Loucy (cell line): ENCODE measurements around the gene SLC16A13.
"Not testable (repeated sequence)": the region's sequence is repeated elsewhere in the genome, so short reads cannot be mapped to it uniquely, and the experiment has no call there.

ENCODE experiments used
- H2AFZ ChIP-seq: fragments of 200-600 bp; sonication (generic); 2 replicates; pipeline ENCODE4 v1.6.0; 2016; ENCODE audit warnings: antibody characterized with exemption, mild to moderate bottlenecking, low read length, moderate library complexity
- H3F3A ChIP-seq: fragments of 200-600 bp; 2 replicates; pipeline ENCODE4 v1.6.0; 2016; ENCODE audit warnings: antibody characterized with exemption, low read depth, mild to moderate bottlenecking
- H3K27me3 ChIP-seq: fragments of 200-600 bp; sonication (generic); 2 replicates; pipeline ENCODE4 v1.6.1; 2014; ENCODE audit warnings: low read length, mild to moderate bottlenecking; ENCODE audit not compliant: insufficient read depth, poor library complexity, severe bottlenecking
- H3K36me3 ChIP-seq: fragments of 200-600 bp; sonication (generic); 2 replicates; pipeline ENCODE4 v1.6.1; 2016; ENCODE audit warnings: low read length; ENCODE audit not compliant: insufficient read depth
- H3K4me1 ChIP-seq: fragments of 200-600 bp; sonication (generic); 2 replicates; pipeline ENCODE4 v1.5.1; 2014; ENCODE audit warnings: low read length, mild to moderate bottlenecking; ENCODE audit not compliant: insufficient read depth, poor library complexity, severe bottlenecking
- H3K4me2 ChIP-seq: fragments of 200-600 bp; sonication (generic); 2 replicates; pipeline ENCODE4 v1.6.0; 2014; ENCODE audit warnings: antibody characterized with exemption, low read length, low read depth, mild to moderate bottlenecking; ENCODE audit not compliant: poor library complexity, severe bottlenecking
- H3K4me3 ChIP-seq: fragments of 200-600 bp; sonication (generic); 2 replicates; pipeline ENCODE4 v1.5.1; 2014; ENCODE audit warnings: low read length, mild to moderate bottlenecking, mixed read lengths; ENCODE audit not compliant: poor library complexity, severe bottlenecking
- H3K79me2 ChIP-seq: fragments of 200-600 bp; sonication (generic); 2 replicates; pipeline ENCODE4 v1.6.1; 2014; ENCODE audit warnings: low read length; ENCODE audit not compliant: insufficient read depth
- H3K9ac ChIP-seq: fragments of 200-600 bp; sonication (generic); 2 replicates; pipeline ENCODE4 v1.6.0; 2014; ENCODE audit warnings: mild to moderate bottlenecking, low read depth, low read length, moderate library complexity; ENCODE audit not compliant: poor library complexity, severe bottlenecking
- H3K9me2 ChIP-seq: fragments of 200-600 bp; sonication (generic); replicated peaks from 2 replicates; pipeline ENCODE4 v1.6.1; 2016; ENCODE audit warnings: low read depth, low read length, mixed read lengths
- H3K9me3 ChIP-seq: fragments of 200-600 bp; sonication (generic); 2 replicates; pipeline ENCODE4 v1.6.1; 2014; ENCODE audit warnings: mild to moderate bottlenecking, antibody characterized with exemption, low read length, low read depth; ENCODE audit not compliant: insufficient read depth
- H4K20me1 ChIP-seq: fragments of 200-600 bp; sonication (generic); 2 replicates; pipeline ENCODE4 v1.6.0; 2014; ENCODE audit warnings: antibody characterized with exemption, low read length, mild to moderate bottlenecking; ENCODE audit not compliant: insufficient read depth, poor library complexity, severe bottlenecking
- EZH2phosphoT487 ChIP-seq: fragments of 200-600 bp; IDR thresholded peaks from 2 replicates; pipeline ENCODE4 v1.6.1; 2018; ENCODE audit warnings: antibody characterized with exemption, mild to moderate bottlenecking, moderate library complexity, borderline replicate concordance
- TF ChIP-seq, protein P1 (sequence below): fragments of 200-600 bp; sonication (generic); conservative IDR thresholded peaks from 2 replicates; pipeline ENCODE4 v1.5.1; 2014; ENCODE audit warnings: mild to moderate bottlenecking, antibody characterized with exemption, low read length

SLC16A13 gene, protein sequence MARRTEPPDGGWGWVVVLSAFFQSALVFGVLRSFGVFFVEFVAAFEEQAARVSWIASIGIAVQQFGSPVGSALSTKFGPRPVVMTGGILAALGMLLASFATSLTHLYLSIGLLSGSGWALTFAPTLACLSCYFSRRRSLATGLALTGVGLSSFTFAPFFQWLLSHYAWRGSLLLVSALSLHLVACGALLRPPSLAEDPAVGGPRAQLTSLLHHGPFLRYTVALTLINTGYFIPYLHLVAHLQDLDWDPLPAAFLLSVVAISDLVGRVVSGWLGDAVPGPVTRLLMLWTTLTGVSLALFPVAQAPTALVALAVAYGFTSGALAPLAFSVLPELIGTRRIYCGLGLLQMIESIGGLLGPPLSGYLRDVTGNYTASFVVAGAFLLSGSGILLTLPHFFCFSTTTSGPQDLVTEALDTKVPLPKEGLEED

GRCh38 chr17:7035591-7036368, at the start of gene SLC16A13:
TSS of gene SLC16A13 (plus strand) at chr17:7036015. CDS start at chr17:7036383, 368 bp downstream.
- H2AFZ ChIP-seq = peak within 1 kb of the TSS; percentile 89
- 0 out of 2 replicates have a peak, but pooled peaks cover 7% of the 10 kb centered on the region for H3F3A ChIP-seq
- H3K4me1 ChIP-seq = peaks cover 16% of the 10 kb centered on the region
- no peaks in the 10 kb centered on the region for H3K9me2 ChIP-seq
- no peaks in the 10 kb centered on the region for H4K20me1 ChIP-seq
- H3K9ac ChIP-seq = peak within 1 kb of the TSS; percentile 84
- no peaks in the 10 kb centered on the region for H3K9me3 ChIP-seq
- peak within 1 kb of the TSS; percentile 83 for H3K4me2 ChIP-seq
- H3K27me3 ChIP-seq = no peaks in the 10 kb centered on the region
- peak within 1 kb of the TSS; percentile 84 for H3K4me3 ChIP-seq
- TF ChIP-seq, protein P1, sequence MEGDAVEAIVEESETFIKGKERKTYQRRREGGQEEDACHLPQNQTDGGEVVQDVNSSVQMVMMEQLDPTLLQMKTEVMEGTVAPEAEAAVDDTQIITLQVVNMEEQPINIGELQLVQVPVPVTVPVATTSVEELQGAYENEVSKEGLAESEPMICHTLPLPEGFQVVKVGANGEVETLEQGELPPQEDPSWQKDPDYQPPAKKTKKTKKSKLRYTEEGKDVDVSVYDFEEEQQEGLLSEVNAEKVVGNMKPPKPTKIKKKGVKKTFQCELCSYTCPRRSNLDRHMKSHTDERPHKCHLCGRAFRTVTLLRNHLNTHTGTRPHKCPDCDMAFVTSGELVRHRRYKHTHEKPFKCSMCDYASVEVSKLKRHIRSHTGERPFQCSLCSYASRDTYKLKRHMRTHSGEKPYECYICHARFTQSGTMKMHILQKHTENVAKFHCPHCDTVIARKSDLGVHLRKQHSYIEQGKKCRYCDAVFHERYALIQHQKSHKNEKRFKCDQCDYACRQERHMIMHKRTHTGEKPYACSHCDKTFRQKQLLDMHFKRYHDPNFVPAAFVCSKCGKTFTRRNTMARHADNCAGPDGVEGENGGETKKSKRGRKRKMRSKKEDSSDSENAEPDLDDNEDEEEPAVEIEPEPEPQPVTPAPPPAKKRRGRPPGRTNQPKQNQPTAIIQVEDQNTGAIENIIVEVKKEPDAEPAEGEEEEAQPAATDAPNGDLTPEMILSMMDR = no peak
- no peak for TF ChIP-seq EZH2phosphoT487
- peaks cover 10% of the 10 kb centered on the region for H3K79me2 ChIP-seq
- H3K36me3 ChIP-seq = no peaks in the 10 kb centered on the region

DNA sequence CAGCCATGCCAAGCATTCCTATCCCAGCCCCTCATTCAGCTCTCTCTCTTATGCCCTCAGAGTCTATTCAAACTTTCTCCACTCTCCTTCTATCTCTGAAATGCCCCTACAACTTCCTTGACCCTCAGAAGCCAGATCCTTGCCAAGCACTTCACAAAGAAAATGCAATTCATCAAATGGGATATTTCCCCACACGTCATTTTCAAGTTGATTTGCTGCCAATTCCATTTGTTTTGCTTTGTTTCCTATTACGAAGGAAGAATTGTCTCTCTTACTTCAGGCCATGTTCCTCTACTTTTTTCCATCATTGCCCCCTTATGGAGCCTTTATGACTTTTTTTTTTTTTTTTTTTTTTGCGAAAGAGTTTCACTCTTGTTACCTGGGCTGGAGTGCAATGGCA, 49.1 kb upstream of the SLC16A13 start:
- Histone ChIP-seq H3K27me3 (no peaks in the 10 kb centered on the region), H3K4me3 (no peak overlapping the region), H2AFZ (no peak overlapping the region), H3F3A (no peaks in the 10 kb centered on the region), H3K9me2 (no peaks in the 10 kb centered on the region), H3K4me1 (peaks cover 6% of the 10 kb centered on the region), H3K9ac (no peak overlapping the region), H3K36me3 (no peaks in the 10 kb centered on the region), H3K4me2 (no peak overlapping the region), H3K79me2 (no peaks in the 10 kb centered on the region), H4K20me1 (no peaks in the 10 kb centered on the region), H3K9me3 (no peaks in the 10 kb centered on the region)
- no peak for TF ChIP-seq EZH2phosphoT487
- TF ChIP-seq, protein P1 = no peak

- Histone ChIP-seq H3K9me3 (no peaks in the 10 kb centered on the region), H3K9ac (no peak overlapping the region), H3K4me3 (no peak overlapping the region), H3K36me3 (no peaks in the 10 kb centered on the region), H3F3A (no peaks in the 10 kb centered on the region), H3K27me3 (no peaks in the 10 kb centered on the region), H2AFZ (no peak overlapping the region), H3K79me2 (no peaks in the 10 kb centered on the region), H4K20me1 (no peaks in the 10 kb centered on the region), H3K4me2 (no peak overlapping the region), H3K4me1 (no peaks in the 10 kb centered on the region), H3K9me2 (no peaks in the 10 kb centered on the region)
- TF ChIP-seq EZH2phosphoT487 = no peak
- TF ChIP-seq, protein P1 = no peak
Measured at GRCh38 chr17:6989779-6990178, 46.0 kb upstream of the SLC16A13 start.

- not testable (repeated sequence) for H3F3A ChIP-seq, H3K4me2 ChIP-seq, H3K4me3 ChIP-seq, H3K79me2 ChIP-seq, H4K20me1 ChIP-seq, H3K9me2 ChIP-seq, H3K4me1 ChIP-seq, H2AFZ ChIP-seq, H3K36me3 ChIP-seq, H3K9me3 ChIP-seq, H3K27me3 ChIP-seq, H3K9ac ChIP-seq
Measured at GRCh38 chr17:6993613-6994056, 42.2 kb upstream of the SLC16A13 start.
